Measurements from ENCODE around the gene PPDPF.

- TF ChIP-seq CTCF (IDR thresholded peaks at IDR 0.05) = no peak
- TF ChIP-seq EP300 (IDR thresholded peaks at IDR 0.05) = no peak
- TF ChIP-seq POLR2A (IDR thresholded peaks at IDR 0.05) = no peak
- no peak for TF ChIP-seq POLR2AphosphoS5 (IDR thresholded peaks at IDR 0.05)
Measured at GRCh38 chr20:63567386-63568169, 47.0 kb downstream of the PPDPF start.
